GM12878 (cell line): ENCODE results near the gene BLOC1S3. TPM values are rescaled to one million over a fixed set of nuclear protein-coding genes. Genes with fewer than 3 reads are reported as not detected.
A peak's percentile ranks its signal among the peaks of the same experiment; 100 is the strongest.

Experiments
- ATF3 ChIP-seq: IDR thresholded peaks from 2 replicates; pipeline ENCODE4 v1.6.1; 2011; ENCODE audit warnings: low read depth, mild to moderate bottlenecking, low read length, moderate library complexity, borderline replicate concordance; ENCODE audit errors: extremely low read depth
- BCL3 ChIP-seq: IDR thresholded peaks from 2 replicates; pipeline ENCODE4 v1.6.1; 2011; ENCODE audit warnings: borderline replicate concordance, low read depth, mild to moderate bottlenecking, moderate library complexity, low read length; ENCODE audit not compliant: insufficient read depth, poor library complexity, severe bottlenecking
- CBX5 ChIP-seq: sonication (generic); IDR thresholded peaks from 2 replicates; pipeline ENCODE4 v1.6.1; 2016; ENCODE audit warnings: low read depth, moderate library complexity, mild to moderate bottlenecking, inconsistent platforms
- EGR1 ChIP-seq, 2 experiments: IDR thresholded peaks; 1 replicate in 1 of 2; 2 replicates in 1 of 2; pipeline ENCODE4 v1.6.1; 2011 to 2012; ENCODE audit warnings: low read depth in 2 of 2, low read length in 2 of 2, borderline replicate concordance in 1 of 2, mild to moderate bottlenecking in 1 of 2, moderate library complexity in 1 of 2
- GATAD2B ChIP-seq: fragments of 450-650 bp; conservative IDR thresholded peaks from 2 replicates; pipeline ENCODE4 v1.6.1; 2017; ENCODE audit warnings: low read depth, mild to moderate bottlenecking, moderate library complexity
- HDAC6 ChIP-seq: fragments of 200-600 bp; sonication (generic); IDR thresholded peaks from one replicate; pipeline ENCODE4 v1.8.0; 2017; ENCODE audit warnings: antibody characterized with exemption; ENCODE audit not compliant: unreplicated experiment
- KAT2A ChIP-seq: conservative IDR thresholded peaks from 2 replicates; pipeline ENCODE4 v1.6.1; 2011; ENCODE audit warnings: low read depth, low read length; ENCODE audit not compliant: control insufficient read depth
- NRF1 ChIP-seq: conservative IDR thresholded peaks from 2 replicates; pipeline ENCODE4 v1.6.1; 2011; ENCODE audit warnings: mild to moderate bottlenecking, low read depth, low read length, improper control_type of control experiment
- PAX8 ChIP-seq: fragments of 450-650 bp; IDR thresholded peaks from 2 replicates; pipeline ENCODE4 v1.6.1; 2017; ENCODE audit warnings: mild to moderate bottlenecking, moderate library complexity
- SMAD1 ChIP-seq: fragments of 450-650 bp; IDR thresholded peaks from 2 replicates; pipeline ENCODE4 v1.6.1; 2018; ENCODE audit warnings: mild to moderate bottlenecking, low read depth; ENCODE audit not compliant: partially characterized antibody
- TCF12 ChIP-seq: IDR thresholded peaks from 2 replicates; pipeline ENCODE4 v1.6.1; 2011; ENCODE audit warnings: low read depth, mild to moderate bottlenecking, low read length
- USF1 ChIP-seq: IDR thresholded peaks from 2 replicates; pipeline ENCODE4 v1.6.1; 2011; ENCODE audit warnings: borderline replicate concordance, low read depth, mild to moderate bottlenecking, moderate library complexity, mixed read lengths, low read length; ENCODE audit not compliant: insufficient read depth; ENCODE audit errors: extremely low read length
- YBX1 ChIP-seq: fragments of 450-650 bp; IDR thresholded peaks from 2 replicates; pipeline ENCODE4 v1.6.1; 2016; ENCODE audit warnings: antibody characterized with exemption
- ZNF217 ChIP-seq: fragments of 450-650 bp; IDR thresholded peaks from 2 replicates; pipeline ENCODE4 v1.6.1; 2017; ENCODE audit warnings: antibody characterized with exemption, mild to moderate bottlenecking
- ZNF592 ChIP-seq: fragments of 450-650 bp; IDR thresholded peaks from 2 replicates; pipeline ENCODE4 v1.6.1; 2017; ENCODE audit warnings: mild to moderate bottlenecking, moderate library complexity
- ZSCAN29 ChIP-seq: fragments of 450-650 bp; IDR thresholded peaks from 2 replicates; pipeline ENCODE4 v1.6.1; 2017; ENCODE audit warnings: mild to moderate bottlenecking, moderate library complexity
- ZZZ3 ChIP-seq: IDR thresholded peaks from 2 replicates; pipeline ENCODE4 v1.6.1; 2011; ENCODE audit warnings: low read depth; ENCODE audit not compliant: control insufficient read depth, insufficient read length
- polyA plus RNA-seq, 11 experiments: library from polyadenylated mRNA; depleted of rRNA in 4 of 11; unstranded in 6 of 11; stranded (reverse) in 5 of 11; fragments of >200 nt; fragmentation: Nextera tagmentation in 4 of 11; fragmentation: Illumina TruSeq in 1 of 11; extraction: Ambion mirVana in 4 of 11; extraction: Trizol in 1 of 11; gene quantifications; 1 replicate in 1 of 11; 2 replicates in 10 of 11; pipeline versions ENCODE4 v1.2.1 to v1.2.3, GENCODE V29; 2011 to 2016; ENCODE audit warnings: inconsistent platforms in 2 of 11, missing spikeins in 2 of 11, low read depth in 1 of 11
- total RNA-seq, 4 experiments: library from RNA; depleted of rRNA in 3 of 4; stranded (reverse); fragments of >200 nt in 3 of 4; fragmentation: Illumina TruSeq in 1 of 4; extraction: Trizol in 1 of 4; gene quantifications; 2 replicates each; pipeline versions ENCODE4 v1.2.1 to v1.2.3, GENCODE V29; 2013 to 2021
- TF ChIP-seq, protein P1 (sequence below): IDR thresholded peaks from 2 replicates; pipeline ENCODE4 v1.6.1; 2012; ENCODE audit warnings: low read depth, low read length, improper control_type of control experiment
- TF ChIP-seq, protein P2 (sequence below): fragments of 450-650 bp; IDR thresholded peaks from 2 replicates; pipeline ENCODE4 v1.6.1; 2017; ENCODE audit warnings: low read depth, mild to moderate bottlenecking, moderate library complexity

BLOC1S3 gene
- total and polyA plus RNA-seq, 10 of the 15 experiments (the other 5 are each of a cell fraction or from before 2014, with no cell fraction given) = 3.6 to 18.3 (median 10.4) TPM

DNA sequence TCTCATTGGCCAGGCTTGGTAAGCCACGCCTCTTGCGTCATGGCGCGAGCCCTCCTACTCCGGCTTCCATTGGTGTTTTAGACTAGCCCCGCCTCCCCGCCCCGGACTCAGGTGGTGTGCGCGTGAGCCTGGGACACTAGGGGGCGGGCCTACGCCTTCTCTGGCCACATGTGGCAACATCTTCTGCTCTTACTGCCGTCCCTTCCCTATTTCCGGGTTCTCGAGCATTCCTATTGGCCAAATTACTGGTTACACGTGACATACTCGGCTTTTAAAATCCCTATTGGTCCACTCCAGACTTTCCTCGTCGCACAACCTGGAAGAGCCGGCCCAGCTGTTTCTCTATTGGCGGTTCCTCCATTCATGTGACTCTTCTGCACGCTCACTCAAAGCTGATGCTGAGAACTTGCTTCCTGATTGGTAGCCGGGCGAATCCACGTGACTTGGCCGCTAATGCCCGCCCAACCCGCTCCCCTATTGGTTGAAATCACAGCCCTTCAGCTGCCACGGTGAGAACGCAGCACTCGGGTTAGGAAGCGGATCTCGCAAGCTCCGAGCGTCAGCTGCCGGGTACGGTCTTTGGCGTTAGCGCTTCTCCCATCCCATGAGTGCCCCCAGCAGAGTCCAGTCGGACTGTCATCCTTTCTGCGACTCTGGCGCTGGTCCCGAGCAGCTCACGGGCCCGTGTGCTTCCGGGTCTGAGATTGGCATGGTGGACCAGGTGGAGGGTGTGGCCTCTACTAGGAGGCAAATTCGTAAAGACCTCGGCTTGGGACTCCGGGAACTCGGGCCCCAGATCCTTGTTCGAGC, at the start of gene BLOC1S3 (continued):
- TF ChIP-seq, protein P1, sequence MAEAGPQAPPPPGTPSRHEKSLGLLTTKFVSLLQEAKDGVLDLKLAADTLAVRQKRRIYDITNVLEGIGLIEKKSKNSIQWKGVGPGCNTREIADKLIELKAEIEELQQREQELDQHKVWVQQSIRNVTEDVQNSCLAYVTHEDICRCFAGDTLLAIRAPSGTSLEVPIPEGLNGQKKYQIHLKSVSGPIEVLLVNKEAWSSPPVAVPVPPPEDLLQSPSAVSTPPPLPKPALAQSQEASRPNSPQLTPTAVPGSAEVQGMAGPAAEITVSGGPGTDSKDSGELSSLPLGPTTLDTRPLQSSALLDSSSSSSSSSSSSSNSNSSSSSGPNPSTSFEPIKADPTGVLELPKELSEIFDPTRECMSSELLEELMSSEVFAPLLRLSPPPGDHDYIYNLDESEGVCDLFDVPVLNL = peak; percentile 84
- TF ChIP-seq ATF3 (no peak; the same call in 1 of the 2 replicates), KAT2A (no peak), CBX5 (no peak), GATAD2B (peak; percentile 80), HDAC6 (no peak), BCL3 (no peak), ZZZ3 (no peak), SMAD1 (no peak), TCF12 (no peak), ZNF217 (no peak), ZNF592 (no peak), YBX1 (no peak), USF1 (peak; percentile 76), ZSCAN29 (no peak), PAX8 (no peak), NRF1 (peak; percentile 42), EGR1 (IDR thresholded peaks at IDR 0.05; ENCODE audit: borderline replicate concordance in 1 of 2, low read depth in 2 of 2, low read length in 2 of 2) (no peak)
- TF ChIP-seq, protein P2, sequence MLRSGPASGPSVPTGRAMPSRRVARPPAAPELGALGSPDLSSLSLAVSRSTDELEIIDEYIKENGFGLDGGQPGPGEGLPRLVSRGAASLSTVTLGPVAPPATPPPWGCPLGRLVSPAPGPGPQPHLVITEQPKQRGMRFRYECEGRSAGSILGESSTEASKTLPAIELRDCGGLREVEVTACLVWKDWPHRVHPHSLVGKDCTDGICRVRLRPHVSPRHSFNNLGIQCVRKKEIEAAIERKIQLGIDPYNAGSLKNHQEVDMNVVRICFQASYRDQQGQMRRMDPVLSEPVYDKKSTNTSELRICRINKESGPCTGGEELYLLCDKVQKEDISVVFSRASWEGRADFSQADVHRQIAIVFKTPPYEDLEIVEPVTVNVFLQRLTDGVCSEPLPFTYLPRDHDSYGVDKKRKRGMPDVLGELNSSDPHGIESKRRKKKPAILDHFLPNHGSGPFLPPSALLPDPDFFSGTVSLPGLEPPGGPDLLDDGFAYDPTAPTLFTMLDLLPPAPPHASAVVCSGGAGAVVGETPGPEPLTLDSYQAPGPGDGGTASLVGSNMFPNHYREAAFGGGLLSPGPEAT = peak; percentile 48; the same call in 1 of the 2 replicates
